A673 (cell line): ENCODE measurements around the gene SPATS2L. TPM values are rescaled to one million over a fixed set of nuclear protein-coding genes. Genes with fewer than 3 reads are reported as not detected.

ENCODE experiments used
- BruUV-seq: library from RNA; stranded (reverse); fragments of 400-500 nt; replicated peaks from 2 replicates; lab custom pipeline; 2021; lab: Mats Ljungman, UMichigan
- CTCF ChIA-PET: fragments of 300-600 bp; sonication (Branson Sonifier 250); formaldehyde crosslinking; loops from one replicate; lab custom pipeline; 2022; ENCODE audit warnings: antibody characterized with exemption; lab: Charles Lee
- POLR2A ChIA-PET: fragments of 300-600 bp; sonication (Branson Sonifier 250); formaldehyde crosslinking; loops from one replicate; lab custom pipeline; 2022; ENCODE audit warnings: antibody characterized with exemption; ENCODE audit not compliant: low non-redundant PET; lab: Charles Lee
- DNase-seq: peaks from one replicate; pipeline ENCODE4 v3.0.0-alpha.2; 2015; ENCODE audit warnings: low spot score
- H3K27ac ChIP-seq: fragments of 200-600 bp; sonication (generic); 2 replicates; pipeline ENCODE4 v1.5.1; 2016; ENCODE audit warnings: mixed run types, low read depth, mild to moderate bottlenecking, mixed read lengths, antibody characterized with exemption, low read length; ENCODE audit not compliant: poor library complexity, severe bottlenecking
- H3K27me3 ChIP-seq: fragments of 200-600 bp; sonication (generic); replicated peaks from 2 replicates; pipeline ENCODE4 v1.6.1; 2017; ENCODE audit warnings: mixed run types, low read depth, mild to moderate bottlenecking, mixed read lengths, antibody characterized with exemption, low read length; ENCODE audit not compliant: insufficient read depth, poor library complexity
- H3K36me3 ChIP-seq: fragments of 200-600 bp; sonication (generic); 2 replicates; pipeline ENCODE4 v1.6.1; 2016; ENCODE audit warnings: mixed run types, mild to moderate bottlenecking, mixed read lengths, antibody characterized with exemption, low read length; ENCODE audit not compliant: insufficient read depth, poor library complexity, severe bottlenecking
- H3K4me1 ChIP-seq: fragments of 200-600 bp; sonication (generic); 2 replicates; pipeline ENCODE4 v1.6.1; 2017; ENCODE audit warnings: mixed run types, mild to moderate bottlenecking, mixed read lengths, antibody characterized with exemption, low read length; ENCODE audit not compliant: insufficient read depth, poor library complexity, severe bottlenecking
- H3K4me3 ChIP-seq: fragments of 200-600 bp; sonication (generic); 2 replicates; pipeline ENCODE4 v1.5.1; 2016; ENCODE audit warnings: low read depth, mixed run types, mild to moderate bottlenecking, mixed read lengths, low read length; ENCODE audit not compliant: poor library complexity, severe bottlenecking
- H3K9me3 ChIP-seq: fragments of 200-600 bp; sonication (generic); 2 replicates; pipeline ENCODE4 v1.6.1; 2016; ENCODE audit warnings: mixed run types, low read depth, mild to moderate bottlenecking, mixed read lengths, antibody characterized with exemption, low read length; ENCODE audit not compliant: poor library complexity, severe bottlenecking
- CTCF ChIP-seq: fragments of 300-800, 200-600 bp; sonication (generic); conservative IDR thresholded peaks from 2 replicates; pipeline ENCODE4 v1.5.1; 2017; ENCODE audit warnings: low read depth, mild to moderate bottlenecking, antibody characterized with exemption, low read length, moderate library complexity, mixed read lengths
- EZH2 ChIP-seq: fragments of 200-600 bp; sonication (generic); IDR thresholded peaks from 2 replicates; pipeline ENCODE4 v1.6.1; 2017; ENCODE audit warnings: borderline replicate concordance, low read depth, mild to moderate bottlenecking, mixed read lengths, antibody characterized with exemption, low read length; ENCODE audit not compliant: poor library complexity, severe bottlenecking
- intact Hi-C: fragments of 100-400 bp; cut with micrococcal nuclease; formaldehyde crosslinking; loops from one replicate; pipeline ENCODE4 v1.10.0; 2022; ENCODE audit not compliant: unreplicated experiment
- total RNA-seq: library from RNA; stranded (reverse); gene quantifications from 2 replicates; pipeline ENCODE4 v1.2.3, GENCODE V29; 2021

Gene SPATS2L
- total RNA-seq, 1 experiment from 2014 or later, result 10.0 TPM

GRCh38 chr2:200417366-200417765 lies 110.9 kb downstream of the SPATS2L start:
- H3K4me3 ChIP-seq, result no peak overlapping the region
- H3K27ac ChIP-seq, result no peak overlapping the region
- no peaks in the 10 kb centered on the region for H3K4me1 ChIP-seq
- CTCF ChIA-PET, result no interaction called here
- H3K27me3 ChIP-seq, result no peaks in the 10 kb centered on the region
- TF ChIP-seq EZH2 (no peak), CTCF (no peak)
- DNase-seq, result no peak
- no TSS peak for BruUV-seq
- POLR2A ChIA-PET, result no interaction called here
- H3K9me3 ChIP-seq, result no peaks in the 10 kb centered on the region
- H3K36me3 ChIP-seq, result no peaks in the 10 kb centered on the region
- intact Hi-C loops, result no loop called here

GRCh38 chr2:200418399-200418798 lies 111.9 kb downstream of the SPATS2L start:
- Histone ChIP-seq H3K4me3 (no peak overlapping the region), H3K36me3 (no peaks in the 10 kb centered on the region), H3K27ac (no peak overlapping the region), H3K4me1 (no peaks in the 10 kb centered on the region), H3K27me3 (no peaks in the 10 kb centered on the region), H3K9me3 (no peaks in the 10 kb centered on the region)
- no peak for TF ChIP-seq CTCF
- TF ChIP-seq EZH2, result no peak
- DNase-seq, result no peak
- intact Hi-C loops, result no loop called here
- ChIA-PET POLR2A (no interaction called here), CTCF (no interaction called here)
- no TSS peak for BruUV-seq

- BruUV-seq, result no TSS peak
- intact Hi-C loops, result no loop called here
- no peak for DNase-seq
- Histone ChIP-seq H3K27me3 (no peaks in the 10 kb centered on the region), H3K27ac (no peak overlapping the region), H3K36me3 (no peaks in the 10 kb centered on the region), H3K4me3 (no peak overlapping the region), H3K9me3 (no peaks in the 10 kb centered on the region), H3K4me1 (no peaks in the 10 kb centered on the region)
- no peak for TF ChIP-seq EZH2
- no peak for TF ChIP-seq CTCF
- CTCF ChIA-PET, result interaction anchor here (0.7 kb wide), 1 partner anchor 29 kb away, joined by 4 read pairs; no protein-coding TSS in a partner anchor
- POLR2A ChIA-PET, result no interaction called here
Measured at GRCh38 chr2:200419325-200419724, 112.8 kb downstream of the SPATS2L start.
